GM19023 (cell line): ENCODE results near the gene CDC42.
"Not testable (repeated sequence)": the region's sequence is repeated elsewhere in the genome, so short reads cannot be mapped to it uniquely, and the experiment has no call there.

Experiments used
- ATAC-seq: cut with Tn5 transposase; IDR thresholded peaks from one replicate; pipeline ENCODE4 v1.9.1; 2021; ENCODE audit warnings: mild to moderate bottlenecking, moderate library complexity; ENCODE audit not compliant: unreplicated experiment

CDC42 gene

DNA sequence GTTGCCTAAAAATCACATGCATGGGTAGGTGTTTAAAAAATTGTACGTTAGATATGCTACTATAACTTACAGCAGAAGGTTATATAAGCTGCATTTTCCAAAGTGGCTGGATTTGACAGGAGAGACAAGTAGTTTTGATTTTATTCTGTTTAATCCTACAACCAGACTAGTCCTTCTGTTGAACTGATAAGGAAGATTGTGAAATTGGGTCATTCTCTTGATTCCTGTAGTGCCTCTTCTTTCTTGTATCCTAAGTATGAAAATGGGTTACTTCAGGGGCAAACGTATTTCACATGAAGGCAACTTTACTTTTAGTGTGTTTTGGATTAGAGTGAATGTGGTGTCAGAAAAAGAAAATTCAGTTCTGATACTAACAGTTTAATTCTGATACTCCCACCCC lies 19.0 kb downstream of the CDC42 start:
- ATAC-seq = no peak

DNA sequence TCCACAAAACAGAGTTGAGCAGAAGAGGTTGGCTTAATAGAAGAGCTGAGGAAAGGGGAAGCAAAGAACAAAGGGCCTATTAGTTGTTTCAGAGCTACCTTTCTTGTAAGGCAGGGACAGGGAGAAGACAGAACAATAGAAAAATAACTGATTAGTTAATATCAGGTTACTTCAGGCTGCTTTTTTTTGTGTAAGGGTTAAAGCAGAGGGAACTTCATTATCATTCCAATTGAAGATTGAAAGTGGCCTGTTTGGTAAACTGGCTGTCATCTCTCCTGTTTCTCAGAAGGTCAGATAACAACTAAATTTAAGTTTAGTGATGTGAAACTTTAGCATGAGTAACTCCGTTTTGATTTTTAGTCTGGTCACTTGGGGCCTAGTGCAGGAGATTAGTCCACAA lies 22.3 kb downstream of the CDC42 start:
- no peak for ATAC-seq

DNA sequence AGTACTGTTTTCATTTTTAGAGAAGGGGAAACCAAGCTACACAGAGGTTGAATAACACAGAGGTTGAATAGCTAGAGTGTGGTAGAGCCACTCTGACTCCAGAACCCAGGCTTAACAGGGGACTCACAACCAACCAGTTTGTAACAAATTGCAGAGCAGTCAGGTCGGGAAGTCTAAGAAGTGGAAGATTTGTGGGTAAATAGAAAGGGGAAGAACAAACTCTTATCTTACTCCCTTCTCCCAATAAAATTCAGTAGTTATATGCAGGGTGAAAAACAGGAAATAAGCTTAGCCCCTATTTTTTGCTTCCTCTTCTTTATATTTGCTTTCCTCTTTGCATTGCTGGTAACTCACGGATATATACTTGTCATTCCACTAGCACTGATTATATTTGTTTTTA lies 23.2 kb downstream of the CDC42 start:
- no peak for ATAC-seq

DNA sequence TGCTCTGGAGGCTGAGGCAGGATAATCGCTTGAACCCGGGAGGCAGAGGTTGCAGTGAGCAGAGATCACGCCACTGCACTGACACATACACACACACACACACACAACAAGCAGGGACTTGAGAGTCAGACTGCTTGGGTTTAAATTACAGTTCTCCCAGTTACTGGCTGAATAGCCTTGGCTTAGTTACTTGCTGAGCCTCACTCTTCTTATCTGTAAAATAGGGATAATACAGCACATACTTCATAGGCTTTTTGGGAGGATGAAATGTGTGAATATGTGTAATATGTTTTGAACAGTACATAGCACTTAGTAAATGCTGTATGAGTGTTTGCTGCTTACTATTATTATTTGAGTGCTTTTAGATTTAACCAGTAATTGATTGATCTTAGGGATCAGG lies 23.8 kb downstream of the CDC42 start:
- no peak for ATAC-seq

DNA sequence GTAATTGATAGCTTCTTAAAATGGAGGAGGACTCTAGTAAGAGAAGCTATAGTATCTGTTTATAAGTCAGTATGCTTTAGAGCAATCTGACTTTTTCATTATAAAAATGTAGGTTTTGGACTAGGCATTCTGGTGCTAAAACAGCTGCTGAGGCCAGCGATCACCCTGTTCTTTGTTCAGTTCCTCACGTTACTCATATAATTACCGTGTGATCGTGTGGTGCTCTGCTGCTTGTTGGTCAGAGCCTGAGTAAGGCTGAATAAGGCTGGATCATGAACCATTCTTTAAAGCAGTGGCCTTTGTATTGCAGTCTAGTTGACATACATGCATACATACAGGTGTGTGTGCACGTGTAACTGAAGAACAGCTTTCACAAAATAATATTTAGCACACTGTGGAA lies 25.2 kb downstream of the CDC42 start:
- ATAC-seq = no peak

DNA sequence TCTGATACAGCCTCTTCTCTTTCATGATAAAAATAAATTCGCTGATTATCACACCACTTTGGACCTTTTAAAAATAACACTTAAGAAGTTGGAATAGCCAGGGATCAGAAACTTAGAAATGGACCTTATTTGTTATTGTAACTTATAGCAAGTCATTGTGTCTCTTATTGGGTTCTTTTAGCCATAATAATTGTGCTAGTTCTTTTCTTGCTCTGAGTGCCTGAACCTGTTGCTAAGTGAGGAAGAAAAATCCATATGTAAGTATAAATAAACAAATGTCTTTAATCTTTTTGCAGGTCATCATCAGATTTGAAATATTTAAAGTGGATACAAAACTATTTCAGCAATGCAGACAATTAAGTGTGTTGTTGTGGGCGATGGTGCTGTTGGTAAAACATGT lies 25.6 kb downstream of the CDC42 start:
- no peak for ATAC-seq

DNA sequence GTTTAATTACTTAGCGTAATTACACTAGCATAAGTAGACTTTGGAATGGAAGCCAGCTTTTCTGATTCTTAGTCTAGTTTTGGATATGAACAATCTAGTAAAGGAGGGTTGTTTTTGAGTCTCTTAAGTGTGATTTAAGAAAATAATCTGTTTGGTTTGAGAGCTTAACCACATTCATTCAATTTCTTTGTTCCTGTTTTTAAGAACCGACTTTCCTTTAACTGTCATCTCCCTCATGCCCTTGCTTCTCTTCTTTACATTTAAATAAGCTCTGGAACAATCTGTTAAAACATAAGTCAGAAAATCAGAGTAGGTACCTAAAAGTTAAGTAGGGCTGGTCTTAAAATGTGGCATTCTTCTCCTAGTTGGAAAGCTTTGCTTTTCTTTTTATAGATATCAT lies 27.7 kb downstream of the CDC42 start:
- ATAC-seq = no peak

DNA sequence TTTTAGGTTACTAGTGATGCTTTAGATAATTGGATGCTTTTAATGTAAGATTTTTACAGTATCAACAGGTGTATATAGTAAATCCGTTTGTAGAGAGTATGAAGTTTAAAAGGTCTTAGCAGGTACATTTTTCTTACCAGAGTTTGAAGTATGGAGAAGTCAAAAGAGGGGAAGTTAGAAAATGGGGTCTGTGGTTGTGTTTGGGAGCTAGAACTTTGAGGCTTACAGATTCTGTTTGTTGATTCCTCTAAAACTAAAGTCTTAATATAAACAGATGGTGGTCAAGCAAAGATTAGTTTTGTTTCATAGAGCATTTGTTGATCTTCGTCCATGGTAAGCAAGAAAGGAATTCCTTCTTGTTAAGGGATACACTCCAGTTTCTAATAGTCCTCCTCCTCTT lies 35.8 kb downstream of the CDC42 start:
- no peak for ATAC-seq

DNA sequence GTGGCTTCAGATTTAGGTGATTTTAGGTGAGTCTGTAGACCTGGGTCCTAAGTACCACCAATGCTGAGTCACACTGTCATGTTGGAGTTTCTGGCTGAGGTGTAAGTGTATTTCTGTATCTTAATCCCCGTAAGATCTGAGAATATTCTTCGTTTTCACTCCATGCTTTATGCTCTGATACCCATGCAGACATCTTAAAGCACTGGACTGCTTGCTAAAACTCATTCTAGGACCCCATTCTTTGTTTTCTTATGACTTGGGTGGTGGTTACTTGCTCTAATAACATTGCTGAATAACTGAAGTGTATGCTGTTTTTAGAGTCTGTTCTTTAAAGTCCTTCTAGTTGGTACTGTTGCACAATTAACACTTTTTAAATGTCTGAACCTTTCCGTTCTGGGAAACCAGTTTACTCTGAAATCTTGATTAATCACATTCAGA lies 36.6 kb downstream of the CDC42 start:
- ATAC-seq = no peak

DNA sequence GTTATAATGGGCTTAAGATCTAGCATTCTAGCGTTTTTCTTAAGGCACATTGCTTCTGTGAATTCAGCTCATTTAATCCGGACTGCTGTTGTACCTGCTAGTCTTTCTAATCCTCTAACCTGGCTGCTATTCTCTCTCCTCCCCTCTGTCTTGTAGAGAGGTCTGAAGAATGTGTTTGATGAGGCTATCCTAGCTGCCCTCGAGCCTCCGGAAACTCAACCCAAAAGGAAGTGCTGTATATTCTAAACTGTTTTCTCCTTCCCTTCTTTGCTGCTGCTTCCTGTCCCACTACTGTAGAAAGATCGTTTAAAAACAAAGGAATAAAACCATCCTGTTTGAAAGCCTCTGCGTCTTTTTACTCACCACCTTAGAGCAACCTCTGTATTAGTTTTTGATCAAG lies 37.3 kb downstream of the CDC42 start:
- ATAC-seq = no peak

DNA sequence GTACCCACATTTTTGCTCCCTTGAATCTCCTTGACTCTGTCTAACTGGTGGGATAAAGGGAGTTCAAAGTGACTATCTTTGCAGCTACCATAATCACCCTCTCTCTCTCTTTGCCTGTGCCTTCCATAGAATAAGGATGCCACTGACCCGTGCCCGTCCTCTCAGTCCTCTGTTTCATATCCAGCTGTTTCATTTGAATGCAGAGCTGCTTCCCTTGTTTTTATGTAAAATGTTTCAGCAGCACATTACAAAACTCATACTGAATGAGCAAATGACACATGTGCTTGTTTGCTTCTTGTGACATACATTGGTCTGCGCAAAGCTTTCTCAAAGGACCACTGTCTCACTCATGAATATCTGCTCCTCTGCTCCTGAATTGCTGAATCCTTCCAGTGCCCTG lies 38.4 kb downstream of the CDC42 start:
- no peak for ATAC-seq

DNA sequence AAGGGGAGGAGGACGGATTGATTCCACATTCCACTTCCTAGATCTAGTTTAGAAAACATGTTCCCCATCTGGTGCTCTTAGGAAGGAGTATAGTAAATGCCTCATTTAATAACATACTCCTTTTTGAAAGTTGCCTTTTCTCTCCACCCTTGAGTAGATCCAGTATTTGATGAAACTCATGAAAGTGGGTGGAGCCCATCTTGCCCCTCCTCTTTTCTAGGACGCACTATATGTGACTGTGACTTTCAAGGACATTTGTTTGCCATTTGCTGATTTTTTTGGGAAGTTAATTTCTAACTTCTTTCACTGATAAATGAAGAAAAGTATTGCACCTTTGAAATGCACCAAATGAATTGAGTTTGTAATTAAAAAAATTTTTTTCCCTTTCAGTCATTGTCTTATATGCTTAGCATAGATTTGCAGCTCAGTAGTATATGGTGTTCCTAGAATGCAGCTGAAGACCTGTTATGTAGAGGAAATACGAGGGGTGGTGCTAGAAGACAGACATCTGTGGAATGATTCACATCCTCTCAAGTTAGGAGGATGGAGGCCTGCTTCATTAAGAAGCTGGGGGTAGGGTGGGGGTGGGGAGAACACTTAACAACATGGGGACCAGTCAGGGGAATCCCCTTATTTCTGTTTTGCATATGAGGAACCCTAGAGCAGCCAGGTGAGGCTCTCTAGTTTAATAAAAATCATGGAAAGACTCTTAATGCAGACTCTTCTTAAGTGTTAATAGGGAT lies 39.7 kb downstream of the CDC42 start:
- ATAC-seq = not testable (repeated sequence)

DNA sequence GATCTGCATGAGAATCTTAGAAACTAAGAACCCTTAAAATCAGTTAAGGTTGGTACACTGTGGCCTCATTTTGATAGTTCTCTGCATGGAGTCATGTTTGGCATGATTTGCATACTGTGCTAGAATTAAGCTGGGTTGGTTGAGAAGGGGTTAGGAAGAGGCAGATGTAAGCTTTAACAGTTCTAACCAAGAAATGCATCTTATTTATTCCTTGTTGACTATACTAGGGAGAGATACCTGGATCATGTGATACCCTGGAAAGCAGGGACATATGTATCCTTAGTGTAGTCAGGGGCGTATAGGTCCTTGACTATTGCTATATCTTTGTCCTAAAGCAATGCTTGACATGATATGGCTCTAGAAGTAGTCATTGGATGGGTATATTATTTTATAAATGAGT lies 41.0 kb downstream of the CDC42 start:
- ATAC-seq = no peak

DNA sequence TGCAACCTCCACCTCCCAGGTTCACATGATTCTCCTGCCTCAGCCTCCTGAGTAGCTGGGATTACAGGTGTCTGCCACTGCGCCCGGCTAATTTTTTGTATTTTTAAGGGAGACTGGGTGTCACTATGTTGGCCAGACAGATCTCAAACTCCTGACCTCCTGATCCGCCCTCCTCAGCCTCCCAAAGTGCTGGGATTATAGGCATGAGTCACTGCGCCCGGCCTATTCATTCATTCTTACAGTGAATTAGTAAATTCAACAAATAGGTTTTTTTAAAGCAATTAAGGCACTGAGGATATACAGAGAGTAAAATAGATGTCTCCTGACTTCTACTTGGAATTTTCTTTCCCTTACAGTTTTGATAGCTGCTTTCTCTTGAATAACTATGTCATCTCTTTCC lies 43.5 kb downstream of the CDC42 start:
- ATAC-seq = no peak

DNA sequence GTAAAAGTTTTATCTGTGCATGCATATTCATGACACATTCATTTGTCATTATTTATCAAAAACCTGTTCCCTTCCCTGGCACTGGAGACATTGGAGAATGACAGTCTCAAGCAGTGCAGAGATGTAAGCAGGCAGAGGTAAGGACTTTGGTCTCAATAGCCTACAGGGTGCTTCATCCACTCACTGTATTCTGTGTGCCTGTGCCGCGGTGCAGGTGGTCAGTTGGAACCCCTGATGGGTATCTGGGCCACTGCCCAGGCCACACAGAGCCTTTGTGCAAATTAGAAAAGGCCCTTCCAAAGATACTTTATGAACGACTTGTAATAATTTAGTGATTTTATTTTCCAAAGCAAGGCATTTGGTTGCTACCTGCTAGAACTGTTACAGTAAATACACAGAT lies 44.0 kb downstream of the CDC42 start:
- no peak for ATAC-seq

DNA sequence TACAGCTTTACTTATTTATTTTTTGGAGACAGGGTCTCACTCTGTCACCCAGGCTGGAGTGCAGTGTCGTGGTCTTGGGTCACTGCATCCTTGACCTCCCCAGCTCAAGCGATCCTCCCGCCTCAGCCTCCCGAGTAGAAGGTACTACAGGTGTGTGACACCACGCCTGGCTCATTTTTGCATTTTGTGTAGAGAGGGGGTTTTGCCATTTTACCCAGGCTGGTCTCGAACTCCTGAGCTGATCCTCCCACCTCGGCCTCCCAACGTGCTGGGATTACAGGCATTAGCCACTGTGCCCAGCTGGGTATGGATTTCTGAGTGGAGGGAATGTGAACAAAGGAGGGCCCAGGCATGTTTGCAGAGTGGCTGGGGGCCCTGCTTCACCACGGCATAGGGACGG lies 46.2 kb downstream of the CDC42 start:
- no peak for ATAC-seq

DNA sequence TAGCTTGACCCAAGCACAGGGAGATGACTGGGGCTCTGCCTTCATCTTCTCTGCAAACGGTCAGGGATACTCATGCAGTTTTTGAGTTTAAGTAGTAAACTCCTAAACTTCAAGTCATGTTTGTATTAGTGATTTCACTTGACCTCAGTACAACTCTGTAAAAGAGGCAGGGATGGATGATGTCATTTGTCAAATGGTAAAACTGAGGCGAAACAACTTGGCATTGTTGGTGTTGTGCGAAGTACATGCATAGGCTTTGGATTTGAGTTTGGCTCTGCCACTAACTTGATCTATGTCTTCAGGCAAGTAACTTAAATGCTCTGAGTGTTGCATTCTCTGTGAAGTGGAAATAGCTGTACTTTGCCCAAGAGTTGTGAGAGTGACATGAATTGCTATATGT lies 47.7 kb downstream of the CDC42 start:
- ATAC-seq = no peak

DNA sequence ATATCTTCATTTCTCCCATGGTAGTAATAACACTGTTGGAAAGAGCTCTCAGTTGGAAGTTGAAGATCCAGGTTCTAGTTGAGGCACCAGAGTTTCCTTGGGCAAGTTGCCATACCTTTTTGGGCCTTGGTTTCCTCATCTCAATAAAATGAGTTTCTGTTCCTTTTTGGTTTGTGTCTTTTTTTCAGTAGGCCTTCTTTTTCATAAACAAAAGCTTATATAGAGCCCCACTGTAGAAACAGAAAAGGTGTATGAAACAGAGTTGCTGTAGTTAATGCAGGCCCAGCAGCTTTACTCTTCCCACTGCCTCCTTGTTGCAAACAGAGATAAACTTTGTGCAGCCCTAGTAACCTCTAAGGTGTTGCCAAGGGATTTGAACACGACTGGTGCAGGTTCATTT lies 48.7 kb downstream of the CDC42 start:
- ATAC-seq = no peak

DNA sequence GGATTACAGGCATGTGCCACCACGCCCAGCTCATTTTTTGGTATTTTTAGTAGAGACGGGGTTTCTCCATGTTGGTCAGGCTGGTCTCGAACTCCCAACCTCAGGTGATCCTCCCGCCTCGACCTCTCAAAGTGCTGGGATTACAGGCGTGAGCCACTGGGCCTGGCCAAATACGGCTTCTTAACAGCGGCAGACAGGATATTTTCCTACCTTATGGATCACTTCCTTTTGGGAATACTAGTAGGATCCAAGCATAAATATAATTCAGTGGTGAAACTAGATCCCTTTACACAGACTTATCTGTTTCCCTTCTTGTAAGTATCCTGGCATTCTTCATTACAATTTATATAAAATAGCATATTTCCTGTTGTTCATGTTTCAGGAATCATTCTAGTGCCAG lies 49.5 kb downstream of the CDC42 start:
- no peak for ATAC-seq

DNA sequence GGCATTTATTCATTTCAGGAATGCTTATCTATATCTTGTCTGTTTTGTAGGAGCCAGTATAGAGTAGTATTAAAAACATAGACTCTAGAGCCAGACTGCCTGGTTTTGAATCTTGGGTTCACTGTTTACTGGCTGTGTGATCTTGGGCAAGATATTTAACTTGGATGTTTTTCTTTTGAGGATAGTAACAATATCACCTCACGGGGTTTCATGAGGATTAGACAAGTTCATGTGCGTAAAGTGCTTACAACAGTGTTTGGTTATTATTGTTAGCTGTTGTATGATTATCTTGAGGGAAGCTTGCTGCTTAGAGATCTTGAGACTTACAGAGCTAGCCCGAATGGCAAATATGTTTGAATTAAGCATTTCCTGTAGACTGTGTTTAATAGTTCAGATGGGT lies 50.2 kb downstream of the CDC42 start:
- no peak for ATAC-seq

DNA sequence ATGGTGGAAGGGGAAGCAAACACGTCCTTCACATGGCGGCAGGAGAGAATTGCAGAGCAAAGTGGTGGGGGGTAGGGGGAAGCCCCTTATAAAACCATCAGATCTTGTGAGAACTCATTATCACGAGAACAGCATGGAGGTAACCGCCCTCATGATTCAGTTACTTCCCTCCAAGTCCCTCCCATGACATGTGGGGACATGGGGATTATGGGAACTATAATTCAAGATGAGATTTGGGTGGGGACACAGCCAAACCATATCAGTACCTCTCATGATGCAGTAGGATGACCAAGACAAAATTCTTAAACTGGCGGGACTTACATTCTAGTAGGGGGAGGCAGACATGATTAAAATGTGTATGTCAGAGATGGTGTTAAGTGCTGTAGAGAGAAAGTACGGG lies 51.6 kb downstream of the CDC42 start:
- no peak for ATAC-seq

DNA sequence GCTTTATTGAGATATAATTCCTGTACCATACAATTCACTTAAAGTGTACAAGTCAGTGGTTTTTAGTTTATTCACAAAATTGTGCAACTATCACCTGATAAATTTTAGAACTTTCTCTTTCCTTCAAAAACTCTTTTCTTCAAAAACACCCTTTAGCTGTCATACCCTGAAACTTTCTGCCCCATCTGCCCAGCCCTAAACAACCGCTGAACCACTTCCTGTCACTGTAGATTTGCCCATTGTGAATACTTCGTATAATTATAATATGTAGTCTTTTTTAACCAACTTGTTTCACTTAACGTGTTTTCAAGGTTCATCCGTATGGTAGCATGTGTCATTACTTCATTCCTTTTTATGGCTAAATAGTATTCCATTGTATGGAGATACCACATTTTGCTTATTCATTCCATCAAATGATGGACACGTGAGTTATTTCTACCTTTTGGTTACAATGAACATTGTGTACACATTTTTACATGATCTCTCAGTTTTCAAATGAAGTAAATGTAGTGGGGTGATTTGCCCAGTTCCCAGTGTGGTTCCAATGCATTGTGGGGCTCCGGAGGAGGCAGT lies 52.4 kb downstream of the CDC42 start:
- no peak for ATAC-seq

DNA sequence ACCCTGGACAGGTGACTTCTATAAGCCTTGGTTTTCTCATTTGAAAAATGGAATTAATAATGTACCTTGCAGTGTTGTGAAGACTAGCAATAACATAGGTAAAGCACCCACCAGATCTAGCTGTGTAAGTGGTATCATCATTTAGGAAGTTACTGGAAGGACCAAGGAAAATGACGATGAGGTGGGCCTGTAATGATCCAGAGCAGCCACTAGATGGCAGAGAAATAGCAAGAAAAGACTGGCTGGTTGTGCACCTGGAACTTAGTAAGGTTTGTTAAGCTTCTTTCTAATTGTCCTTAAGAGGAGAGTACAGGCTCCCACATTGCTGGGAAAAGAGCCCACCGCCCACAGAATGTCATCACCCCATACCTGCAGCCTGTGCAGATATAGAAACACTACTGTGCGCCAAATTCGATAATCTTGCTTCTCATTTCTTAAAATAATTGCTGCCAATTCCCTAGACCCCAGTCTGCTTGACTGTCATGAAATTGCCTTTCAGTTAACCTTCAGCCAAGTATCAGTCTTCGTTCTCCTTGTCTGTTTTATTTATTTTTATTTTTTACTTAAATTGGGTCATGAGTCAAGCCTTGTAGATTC lies 53.2 kb downstream of the CDC42 start:
- no peak for ATAC-seq
